Panc1 (cell line): ENCODE results near the gene PITPNB.

Experiments used
- CTCF ChIP-seq: fragments of 450-650 bp; IDR thresholded peaks from 2 replicates; pipeline ENCODE4 v1.5.1; 2017; ENCODE audit warnings: mild to moderate bottlenecking
- SIN3A ChIP-seq: IDR thresholded peaks from 2 replicates; pipeline ENCODE4 v1.6.1; 2012; ENCODE audit warnings: low read depth, mild to moderate bottlenecking, low read length, moderate library complexity, borderline replicate concordance; ENCODE audit not compliant: insufficient read depth

- TF ChIP-seq CTCF (no peak), SIN3A (no peak)
These were observed 84.5 kb downstream of the PITPNB start for GRCh38 chr22:27834364-27835185.
